HL-60 (cell line): ENCODE results near the gene GALNT1.

Experiments used
- DNase-seq, 2 experiments: peaks; one replicate each; pipeline ENCODE4 v3.0.0-alpha.2; 2010 to 2020; ENCODE audit warnings: low read depth in 1 of 2, low spot score in 1 of 2
- H3K27ac ChIP-seq: fragments of 250-450 bp; sonication (Bioruptor Pico); replicated peaks from 2 replicates; pipeline ENCODE4 v1.5.1; 2020; ENCODE audit warnings: mild to moderate bottlenecking, moderate library complexity
- H3K27me3 ChIP-seq: fragments of 250-450 bp; sonication (Bioruptor Pico); 2 replicates; pipeline ENCODE4 v1.5.1; 2021; ENCODE audit warnings: mild to moderate bottlenecking, moderate library complexity; ENCODE audit not compliant: insufficient read depth, poor library complexity, severe bottlenecking
- H3K4me3 ChIP-seq: replicated peaks from 2 replicates; pipeline ENCODE4 v1.5.1; 2011; ENCODE audit warnings: mild to moderate bottlenecking, control low read depth, low read length; ENCODE audit not compliant: insufficient read depth
- CTCF ChIP-seq: IDR thresholded peaks from one replicate; pipeline ENCODE4 v1.5.1; 2011; ENCODE audit warnings: low read length, control low read depth, inconsistent platforms; ENCODE audit not compliant: insufficient read depth
- GABPA ChIP-seq: IDR thresholded peaks from 2 replicates; pipeline ENCODE4 v1.6.1; 2012; ENCODE audit warnings: low read depth
- POLR2AphosphoS5 ChIP-seq: IDR thresholded peaks from 2 replicates; pipeline ENCODE4 v1.6.1; 2012; ENCODE audit warnings: low read depth
- SPI1 ChIP-seq: IDR thresholded peaks from 2 replicates; pipeline ENCODE4 v1.6.1; 2012; ENCODE audit warnings: low read depth, mild to moderate bottlenecking, borderline replicate concordance
- TF ChIP-seq, protein P1 (sequence below): IDR thresholded peaks from 2 replicates; pipeline ENCODE4 v1.6.1; 2012; ENCODE audit warnings: low read depth; ENCODE audit not compliant: insufficient replicate concordance

GALNT1 gene

DNA sequence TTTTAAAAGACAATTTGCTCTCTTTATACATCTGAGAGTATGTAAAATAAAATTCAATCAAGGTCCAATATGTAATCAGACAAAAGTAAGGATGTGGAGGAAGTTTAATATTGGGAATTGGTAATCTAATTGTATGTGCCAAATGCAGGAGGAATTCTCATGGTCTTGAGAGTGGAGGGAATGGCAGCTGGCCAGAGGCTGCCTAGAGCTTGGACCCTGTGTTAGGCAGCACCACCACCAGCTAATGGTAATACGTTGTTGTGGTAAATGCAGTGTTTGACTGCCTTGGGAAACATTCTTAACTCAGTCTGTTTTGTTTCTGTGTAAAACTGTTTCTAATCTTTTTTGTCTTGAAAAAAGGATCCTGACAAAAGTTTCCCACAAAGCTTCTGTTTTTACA is 30.0 kb downstream of the GALNT1 start:
- Histone ChIP-seq H3K4me3 (no peak overlapping the region), H3K27me3 (no peaks in the 10 kb centered on the region), H3K27ac (no peak overlapping the region)
- no peak for TF ChIP-seq POLR2AphosphoS5
- no peak for TF ChIP-seq SPI1
- TF ChIP-seq CTCF, result no peak
- TF ChIP-seq, protein P1, sequence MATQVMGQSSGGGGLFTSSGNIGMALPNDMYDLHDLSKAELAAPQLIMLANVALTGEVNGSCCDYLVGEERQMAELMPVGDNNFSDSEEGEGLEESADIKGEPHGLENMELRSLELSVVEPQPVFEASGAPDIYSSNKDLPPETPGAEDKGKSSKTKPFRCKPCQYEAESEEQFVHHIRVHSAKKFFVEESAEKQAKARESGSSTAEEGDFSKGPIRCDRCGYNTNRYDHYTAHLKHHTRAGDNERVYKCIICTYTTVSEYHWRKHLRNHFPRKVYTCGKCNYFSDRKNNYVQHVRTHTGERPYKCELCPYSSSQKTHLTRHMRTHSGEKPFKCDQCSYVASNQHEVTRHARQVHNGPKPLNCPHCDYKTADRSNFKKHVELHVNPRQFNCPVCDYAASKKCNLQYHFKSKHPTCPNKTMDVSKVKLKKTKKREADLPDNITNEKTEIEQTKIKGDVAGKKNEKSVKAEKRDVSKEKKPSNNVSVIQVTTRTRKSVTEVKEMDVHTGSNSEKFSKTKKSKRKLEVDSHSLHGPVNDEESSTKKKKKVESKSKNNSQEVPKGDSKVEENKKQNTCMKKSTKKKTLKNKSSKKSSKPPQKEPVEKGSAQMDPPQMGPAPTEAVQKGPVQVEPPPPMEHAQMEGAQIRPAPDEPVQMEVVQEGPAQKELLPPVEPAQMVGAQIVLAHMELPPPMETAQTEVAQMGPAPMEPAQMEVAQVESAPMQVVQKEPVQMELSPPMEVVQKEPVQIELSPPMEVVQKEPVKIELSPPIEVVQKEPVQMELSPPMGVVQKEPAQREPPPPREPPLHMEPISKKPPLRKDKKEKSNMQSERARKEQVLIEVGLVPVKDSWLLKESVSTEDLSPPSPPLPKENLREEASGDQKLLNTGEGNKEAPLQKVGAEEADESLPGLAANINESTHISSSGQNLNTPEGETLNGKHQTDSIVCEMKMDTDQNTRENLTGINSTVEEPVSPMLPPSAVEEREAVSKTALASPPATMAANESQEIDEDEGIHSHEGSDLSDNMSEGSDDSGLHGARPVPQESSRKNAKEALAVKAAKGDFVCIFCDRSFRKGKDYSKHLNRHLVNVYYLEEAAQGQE, result no peak
- TF ChIP-seq GABPA, result no peak
- DNase-seq, result no peak

GRCh38 chr18:35616074-35616473 is 34.5 kb downstream of the GALNT1 start:
- no peaks in the 10 kb centered on the region for H3K27me3 ChIP-seq
- TF ChIP-seq, protein P1, result no peak
- TF ChIP-seq SPI1 (no peak), POLR2AphosphoS5 (no peak), CTCF (no peak), GABPA (no peak)
- no peak for DNase-seq
- H3K27ac ChIP-seq, result peak overlapping the region; percentile 67
- no peak overlapping the region for H3K4me3 ChIP-seq

GRCh38 chr18:35616664-35617423 is 35.3 kb downstream of the GALNT1 start:
- Histone ChIP-seq H3K27me3 (no peaks in the 10 kb centered on the region), H3K4me3 (no peak overlapping the region), H3K27ac (peak overlapping the region; percentile 67)
- peak in 1 of 2 experiments; percentile 92 for DNase-seq
- TF ChIP-seq SPI1, result peak; percentile 69; the same call in 1 of the 2 replicates
- TF ChIP-seq POLR2AphosphoS5, result peak; percentile 60
- TF ChIP-seq, protein P1, result peak; percentile 33
- TF ChIP-seq CTCF, result no peak
- peak; percentile 40 for TF ChIP-seq GABPA
